Hippocampal formation (tissue), 2 donors: ENCODE results near the gene CWH43.
"Not testable (repeated sequence)": the region's sequence is repeated elsewhere in the genome, so short reads cannot be mapped to it uniquely, and the experiment has no call there.

Experiments
- DNase-seq, 2 donors: peaks; one replicate each; lab custom pipeline; 2025; lab: John Stamatoyannopoulos, UW

CWH43 gene

GRCh38 chr4:49097071-49097470, 111.0 kb downstream of the CWH43 start:
- DNase-seq: not testable (repeated sequence)

- not testable (repeated sequence) for DNase-seq
Measured at GRCh38 chr4:49097505-49097904, 111.4 kb downstream of the CWH43 start.

- DNase-seq: not testable (repeated sequence)
Measured at GRCh38 chr4:49098034-49098759, 112.1 kb downstream of the CWH43 start.

- DNase-seq: not testable (repeated sequence)
Measured at GRCh38 chr4:49099831-49100444, 113.9 kb downstream of the CWH43 start.

DNA sequence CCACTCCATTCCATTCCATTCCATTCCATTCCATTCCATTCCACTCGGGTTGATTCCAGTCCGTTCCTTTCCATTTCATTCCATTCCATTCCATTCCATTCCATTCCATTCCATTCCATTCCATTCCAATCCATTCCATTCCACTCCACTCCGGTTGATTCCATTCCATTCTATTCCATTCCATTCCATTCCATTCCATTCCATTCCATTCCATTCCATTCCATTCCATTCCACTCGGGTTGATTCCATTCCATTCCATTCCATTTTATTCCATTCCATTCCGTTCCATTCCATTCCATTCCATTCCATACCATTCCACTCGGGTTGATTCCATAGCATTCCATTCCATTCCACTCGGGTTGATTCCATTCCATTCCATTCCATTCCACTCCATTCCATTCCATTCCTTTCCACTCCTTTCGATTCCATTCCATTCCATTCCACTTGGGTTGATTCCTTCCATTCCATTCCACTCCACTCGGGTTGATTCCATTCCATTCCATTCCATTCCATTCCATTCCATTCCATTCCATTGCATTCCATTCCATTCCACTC, 116.3 kb downstream of the CWH43 start:
- not testable (repeated sequence) for DNase-seq

DNA sequence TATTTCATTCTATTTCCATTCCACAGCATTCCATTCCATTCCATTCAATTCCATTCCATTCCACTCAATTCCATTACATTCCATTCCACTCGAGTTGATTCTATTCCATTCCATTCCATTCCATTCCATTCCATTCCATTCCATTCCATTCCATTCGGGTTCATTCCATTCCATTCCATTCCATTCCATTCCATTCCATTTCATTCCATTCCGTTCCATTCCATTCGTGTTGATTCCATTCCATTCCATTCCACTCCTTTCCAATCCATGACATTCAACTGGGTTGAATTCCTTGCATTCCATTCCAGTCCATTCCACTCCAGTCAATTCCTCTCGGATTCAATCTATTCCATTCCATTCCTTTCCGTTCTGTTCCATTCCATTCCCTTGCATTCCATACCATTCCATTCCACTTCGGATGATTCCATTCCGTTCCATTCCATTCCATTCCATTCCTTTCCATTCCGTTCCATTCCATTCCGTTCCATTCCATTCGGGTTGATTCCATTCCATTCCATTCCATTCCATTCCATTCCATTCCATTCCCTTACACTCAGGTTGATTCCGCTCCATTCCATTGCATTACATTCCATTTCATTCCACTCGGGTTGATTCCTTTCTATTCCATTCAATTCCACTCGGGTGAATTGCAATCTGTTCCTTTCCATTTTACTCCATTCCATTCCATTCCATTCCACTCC, 117.5 kb downstream of the CWH43 start:
- not testable (repeated sequence) for DNase-seq

DNA sequence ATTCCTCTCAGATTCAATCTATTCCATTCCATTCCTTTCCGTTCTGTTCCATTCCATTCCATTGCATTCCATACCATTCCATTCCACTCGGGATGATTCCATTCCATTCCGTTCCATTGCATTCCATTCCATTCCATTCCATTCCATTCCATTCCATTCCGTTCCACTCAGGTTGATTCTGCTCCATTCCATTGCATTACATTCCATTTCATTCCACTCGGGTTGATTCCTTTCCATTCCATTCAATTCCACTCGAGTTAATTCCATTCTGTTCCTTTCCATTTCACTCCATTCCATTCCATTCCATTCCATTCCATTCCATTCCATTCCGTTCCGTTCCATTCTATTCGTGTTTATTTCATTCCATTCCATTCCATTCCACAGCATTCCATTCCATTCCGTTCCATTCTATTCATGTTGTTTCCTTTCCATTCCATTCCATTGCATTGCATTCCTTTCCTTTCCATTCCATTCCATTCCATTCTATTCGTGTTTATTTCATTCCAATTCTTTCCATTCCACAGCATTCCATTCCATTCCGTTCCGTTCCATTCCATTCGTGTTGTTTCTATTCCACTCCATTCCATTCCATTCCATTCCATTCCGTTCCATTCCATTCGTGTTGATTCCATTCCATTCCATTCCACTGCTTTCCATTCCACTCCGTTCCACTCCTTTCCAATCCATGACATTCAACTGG, 118.3 kb downstream of the CWH43 start:
- DNase-seq: not testable (repeated sequence)

GRCh38 chr4:49105248-49105904, 119.3 kb downstream of the CWH43 start:
- DNase-seq: not testable (repeated sequence)

GRCh38 chr4:49107262-49107661, 121.2 kb downstream of the CWH43 start:
- DNase-seq: not testable (repeated sequence)

- DNase-seq: not testable (repeated sequence)
Measured at GRCh38 chr4:49108183-49108978, 122.3 kb downstream of the CWH43 start.

GRCh38 chr4:49109567-49110166, 123.6 kb downstream of the CWH43 start:
- not testable (repeated sequence) for DNase-seq

- not testable (repeated sequence) for DNase-seq
Measured at GRCh38 chr4:49110579-49110978, 124.5 kb downstream of the CWH43 start.
